ENCODE measurements around the gene BCR.
"Not testable (repeated sequence)": the region's sequence is repeated elsewhere in the genome, so short reads cannot be mapped to it uniquely, and the experiment has no call there.

BCR gene

DNA sequence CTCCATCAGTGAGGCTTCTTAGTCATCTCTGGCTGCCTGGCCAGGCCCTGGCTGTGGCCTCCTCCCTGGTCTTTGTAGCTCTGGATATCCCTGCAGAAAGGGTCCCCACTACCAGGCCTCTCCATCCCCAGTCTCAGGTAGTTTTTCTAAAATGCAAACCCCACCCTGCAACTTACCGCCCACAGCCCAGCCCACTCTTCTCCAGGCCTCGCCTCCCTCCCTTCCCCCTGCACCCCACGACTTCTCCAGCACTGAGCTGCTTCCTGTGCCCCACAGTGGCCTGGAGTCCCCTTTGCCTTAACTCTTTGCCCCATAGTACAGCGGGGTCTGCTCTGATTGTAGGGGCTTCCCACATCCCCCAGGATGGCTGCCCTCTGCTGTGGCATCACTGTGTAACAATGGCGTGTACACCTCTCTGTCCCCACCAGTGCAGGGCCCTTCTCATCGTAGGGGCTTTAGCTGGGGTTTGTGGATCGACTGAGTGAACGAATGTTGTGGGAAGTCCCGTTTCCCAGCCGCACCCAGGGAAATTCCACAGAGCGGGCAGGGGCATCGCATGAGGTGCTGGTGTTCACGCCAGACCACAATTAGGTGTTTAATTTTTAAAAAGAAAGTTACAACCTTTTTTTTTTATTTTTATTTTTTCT lies 111.6 kb downstream of the BCR start:
- DNase-seq: no peak

DNA sequence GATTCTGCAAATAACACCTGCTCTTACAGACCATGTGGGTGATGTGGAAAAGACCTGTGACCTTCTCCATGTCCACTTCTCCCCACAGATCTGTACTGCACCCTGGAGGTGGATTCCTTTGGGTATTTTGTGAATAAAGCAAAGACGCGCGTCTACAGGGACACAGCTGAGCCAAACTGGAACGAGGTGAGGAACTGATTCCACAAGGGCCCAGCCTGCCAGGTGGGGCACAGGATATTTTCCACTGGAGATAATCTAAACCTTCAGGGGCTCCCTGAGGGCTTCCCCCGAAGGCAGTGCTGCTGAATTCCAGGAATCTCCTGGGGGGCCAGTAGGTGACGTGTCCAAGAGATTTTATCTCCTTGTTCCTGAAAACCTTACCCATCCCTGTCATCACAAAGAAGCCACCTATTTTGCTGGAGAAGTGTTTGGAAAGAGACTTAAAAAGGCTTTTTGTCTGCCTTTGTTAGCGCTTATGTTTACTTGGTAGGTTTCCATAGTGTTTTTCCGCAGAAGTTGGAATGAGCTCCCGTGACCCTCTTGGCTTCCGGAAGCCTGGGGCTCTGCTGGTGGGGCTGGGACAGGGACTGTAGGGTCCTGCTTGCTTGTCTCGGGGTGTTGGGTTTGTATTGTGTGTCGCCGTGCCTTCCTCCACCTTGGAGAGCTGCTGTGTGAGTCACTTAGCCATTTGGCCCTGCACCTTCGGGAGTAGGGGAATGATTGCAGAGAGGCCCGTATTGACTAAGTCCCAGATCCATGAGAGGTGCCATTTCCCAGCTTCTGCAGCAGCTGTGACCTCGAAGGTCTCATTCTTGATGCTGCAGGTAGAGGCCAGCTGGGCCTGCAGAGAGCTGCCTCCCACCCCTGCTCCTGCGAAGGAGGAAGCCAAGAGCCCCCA lies 112.4 kb downstream of the BCR start:
- DNase-seq: no peak

DNA sequence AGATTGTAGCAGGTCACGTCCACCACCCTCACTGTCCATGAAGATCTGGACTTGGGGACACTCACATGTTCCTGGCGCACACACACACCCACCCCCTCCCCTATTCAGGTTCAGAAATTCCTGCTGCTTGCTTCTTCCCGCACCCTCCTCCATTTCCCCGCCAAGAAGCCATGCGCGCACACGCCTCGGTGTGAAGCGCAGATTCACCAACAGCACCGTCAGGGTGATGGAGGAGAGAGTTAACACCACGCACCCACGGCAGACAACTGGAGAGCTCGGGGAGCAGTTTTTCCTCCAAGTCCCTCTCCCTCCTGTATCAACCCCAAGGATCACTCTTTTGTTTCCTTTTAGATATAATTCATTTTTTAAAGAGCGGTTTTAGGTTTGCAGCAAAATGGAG lies 113.4 kb downstream of the BCR start:
- DNase-seq: no peak

DNA sequence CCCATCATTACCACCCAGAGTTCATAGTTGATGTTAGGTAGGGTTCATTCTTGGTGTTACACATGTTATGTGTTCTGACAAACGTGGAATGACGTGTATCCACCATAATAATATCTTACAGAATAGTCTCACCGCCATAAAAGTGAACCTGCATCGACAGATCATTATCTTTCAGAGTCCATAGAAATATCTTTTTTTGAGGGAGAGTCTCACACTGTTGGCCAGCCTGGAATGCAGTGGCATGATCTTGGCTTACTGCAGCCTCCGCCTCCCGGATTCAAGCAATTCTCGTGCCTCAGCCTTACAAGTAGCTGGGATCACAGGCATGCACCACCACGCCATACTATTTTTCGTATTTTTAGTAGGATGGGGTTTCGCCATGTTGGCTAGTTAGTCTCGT lies 113.9 kb downstream of the BCR start:
- no peak for DNase-seq

DNA sequence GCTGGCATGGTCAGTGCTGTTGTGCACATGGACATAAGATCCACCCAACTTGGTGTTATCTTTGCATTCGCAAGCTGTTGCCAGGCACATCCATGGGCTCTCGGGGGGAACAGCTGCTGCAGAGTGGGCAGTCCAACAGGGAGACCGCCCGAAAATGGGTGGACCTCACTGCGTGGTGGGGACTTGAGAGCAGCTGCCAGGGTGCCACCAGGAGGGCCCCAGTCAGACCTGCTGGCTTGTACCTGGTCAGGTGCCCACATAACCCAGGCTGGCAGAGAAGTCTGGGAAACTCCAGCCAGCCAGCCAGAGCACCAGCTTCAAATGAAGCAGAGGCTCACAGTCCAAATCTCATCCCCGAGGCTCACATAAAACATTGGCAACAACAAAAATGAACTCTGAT lies 120.2 kb downstream of the BCR start:
- no peak for DNase-seq

DNA sequence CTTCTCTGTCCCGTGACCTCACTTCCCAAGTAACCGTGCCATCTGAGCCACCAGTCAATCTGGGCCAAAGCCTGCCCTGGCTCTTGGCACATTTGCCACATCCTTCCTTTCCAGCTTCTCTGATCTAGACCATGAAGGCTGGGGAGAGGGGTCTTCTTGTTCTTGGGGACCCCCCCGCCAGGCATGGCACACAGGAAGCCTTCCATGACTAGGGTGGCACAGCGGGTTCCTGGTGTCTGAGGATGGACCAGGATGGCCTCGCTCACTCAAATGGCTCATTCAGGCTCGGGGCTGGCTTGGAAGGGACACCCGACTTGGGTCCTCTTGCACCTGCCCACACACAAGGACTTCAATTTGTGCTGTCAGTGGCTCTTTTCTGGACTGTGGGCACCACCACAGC lies 121.3 kb downstream of the BCR start:
- DNase-seq: no peak

DNA sequence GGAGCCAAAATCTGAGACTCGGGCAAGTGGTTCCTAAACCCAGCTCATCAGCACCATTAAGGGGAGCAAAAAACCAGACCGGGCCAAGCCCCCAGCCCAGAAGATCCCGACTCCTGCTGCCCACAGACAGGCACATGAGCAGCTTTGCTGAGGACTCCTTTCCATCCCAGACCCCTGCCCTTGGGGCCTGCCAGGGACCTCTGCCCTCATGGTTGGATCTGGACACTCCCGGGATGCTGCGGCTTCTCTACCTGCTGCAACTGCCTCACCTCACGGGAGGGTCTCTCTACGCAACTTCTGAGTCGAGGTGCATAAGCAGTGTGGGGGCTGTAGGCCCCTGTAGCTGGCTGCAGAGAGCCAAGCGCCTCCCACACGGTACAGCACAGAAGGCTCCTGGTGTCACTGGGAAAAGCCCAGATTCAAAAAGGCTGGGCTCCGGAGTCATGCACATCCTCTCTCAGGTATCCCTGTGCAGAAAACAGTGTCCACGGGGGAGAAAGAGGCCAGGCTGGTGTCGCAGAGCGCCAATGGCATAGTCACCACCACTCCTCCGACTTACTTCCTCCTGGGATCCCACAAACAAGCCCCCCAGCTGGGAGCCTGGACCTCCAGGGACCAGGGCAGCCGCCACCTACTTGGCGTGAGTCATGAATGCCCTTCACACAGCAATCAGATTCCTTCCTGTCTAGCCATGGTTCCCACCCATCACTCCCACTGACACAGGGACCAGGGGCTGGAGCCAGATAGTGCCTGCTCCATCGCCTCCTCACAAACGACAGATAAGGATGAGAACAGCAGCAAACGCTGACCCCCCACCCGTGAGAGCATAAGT lies 122.1 kb downstream of the BCR start:
- DNase-seq: no peak

DNA sequence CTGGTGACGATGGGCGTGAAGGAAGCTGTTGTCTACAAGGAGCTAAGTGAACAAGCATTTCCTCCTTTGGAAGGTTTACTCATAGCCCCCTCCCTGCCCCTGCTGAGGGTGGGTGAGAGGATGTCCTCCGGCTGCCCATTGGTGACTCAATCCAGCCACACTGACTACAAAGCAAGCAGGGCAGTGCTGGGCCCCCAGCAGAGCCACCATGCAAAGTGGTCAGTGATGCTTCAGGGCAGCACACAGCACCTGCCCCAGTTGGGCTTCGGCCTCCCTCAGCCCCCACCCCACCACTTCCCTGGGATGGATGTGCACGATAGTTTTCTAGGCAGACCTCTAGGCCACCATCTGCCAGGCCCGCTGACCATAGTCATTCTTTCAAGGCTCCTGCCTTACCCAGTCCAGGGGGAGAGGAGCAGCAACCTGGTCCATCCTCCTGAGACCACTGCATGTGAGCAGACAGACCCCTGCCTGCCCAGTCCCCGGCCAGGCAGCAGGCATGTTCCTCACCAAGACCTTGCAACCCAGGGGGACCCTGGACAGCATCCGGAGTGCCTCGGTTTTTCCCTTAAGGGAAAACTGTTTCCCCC lies 125.1 kb downstream of the BCR start:
- DNase-seq: no peak

DNA sequence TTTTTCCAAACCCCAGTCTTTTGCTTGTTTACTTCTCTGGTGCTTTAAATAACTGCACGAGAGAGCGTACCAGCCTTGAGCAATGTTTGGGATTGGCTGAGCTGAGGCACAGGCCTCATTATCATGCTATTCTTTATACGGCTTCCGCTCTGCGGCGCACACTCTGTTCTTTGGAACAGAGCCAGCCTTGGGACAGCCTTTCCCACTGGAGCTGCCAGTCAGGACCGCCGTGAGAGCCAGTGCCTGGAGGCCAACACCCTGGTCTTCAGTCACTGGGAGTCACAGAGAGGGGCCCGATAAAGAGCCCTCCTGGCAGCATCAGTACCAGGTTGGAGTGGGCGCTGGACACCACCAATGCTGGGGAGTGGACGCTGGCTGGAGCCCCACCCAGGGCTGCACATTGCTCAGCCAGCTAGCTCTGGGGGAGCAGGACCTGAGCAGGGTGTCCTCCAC lies 125.6 kb downstream of the BCR start:
- DNase-seq: no peak

DNA sequence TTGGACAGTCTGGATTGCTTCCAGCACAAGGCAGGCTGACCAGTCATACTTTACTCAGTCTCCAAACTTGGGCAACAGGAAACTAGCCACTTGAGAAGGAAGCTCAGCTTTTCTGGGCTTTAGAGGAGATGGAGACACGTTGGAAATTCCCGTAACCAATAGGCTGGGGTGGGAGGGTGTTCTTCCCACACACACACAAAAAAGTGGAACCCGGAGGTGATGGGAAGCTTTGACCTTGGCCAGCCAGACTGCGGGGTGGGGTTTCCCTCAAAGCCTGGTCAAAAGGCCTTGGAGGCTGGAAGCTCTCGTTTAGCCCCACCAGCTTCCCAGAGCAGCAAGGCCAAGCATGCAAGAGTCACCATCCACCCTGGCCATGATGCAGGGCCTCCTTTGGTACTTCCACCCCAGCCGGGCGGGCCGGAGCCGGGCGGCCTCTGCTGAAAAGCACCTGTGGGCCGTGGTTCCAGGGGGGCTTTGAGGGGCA lies 126.2 kb downstream of the BCR start:
- DNase-seq: no peak

DNA sequence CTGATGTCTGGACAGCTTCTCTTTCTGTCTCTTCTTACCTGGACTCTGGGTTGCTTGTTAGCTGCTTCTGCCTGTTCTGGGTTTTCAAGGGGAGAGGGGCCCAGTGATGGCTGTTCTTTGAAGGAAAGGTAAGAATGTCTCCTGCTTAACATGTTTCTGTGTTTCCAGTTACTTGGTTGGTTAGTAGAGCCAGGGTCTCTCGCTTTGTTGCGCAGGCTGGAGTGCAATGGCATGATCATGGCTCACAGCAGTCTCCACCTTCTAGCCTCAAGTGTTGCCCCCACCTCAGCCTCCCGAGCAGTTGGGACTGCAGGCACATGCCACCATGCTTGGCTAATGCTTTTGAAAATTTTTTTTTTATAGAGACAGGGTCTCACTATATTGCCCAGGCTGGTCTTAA lies 126.6 kb downstream of the BCR start:
- no peak for DNase-seq

DNA sequence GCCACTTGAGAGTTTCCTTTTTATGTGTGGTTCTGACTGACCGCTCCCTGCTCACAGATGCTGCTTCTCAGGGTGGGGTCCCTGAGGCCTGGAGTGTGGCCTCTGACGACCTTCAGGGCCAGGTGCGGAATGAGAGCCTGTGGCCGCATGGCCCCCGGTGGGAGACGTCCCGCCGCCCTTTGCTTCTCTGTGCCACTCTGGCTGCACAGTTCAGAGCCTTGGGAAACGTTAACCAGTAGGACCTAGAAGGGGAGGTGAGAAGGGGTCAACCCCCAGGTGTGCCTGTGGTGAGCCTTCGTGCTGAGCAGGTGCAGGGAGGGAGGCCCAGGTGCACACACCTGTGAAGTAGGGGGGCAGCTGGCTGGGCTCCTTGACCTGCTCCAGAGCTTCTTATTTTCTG lies 127.2 kb downstream of the BCR start:
- DNase-seq: not testable (repeated sequence)

DNA sequence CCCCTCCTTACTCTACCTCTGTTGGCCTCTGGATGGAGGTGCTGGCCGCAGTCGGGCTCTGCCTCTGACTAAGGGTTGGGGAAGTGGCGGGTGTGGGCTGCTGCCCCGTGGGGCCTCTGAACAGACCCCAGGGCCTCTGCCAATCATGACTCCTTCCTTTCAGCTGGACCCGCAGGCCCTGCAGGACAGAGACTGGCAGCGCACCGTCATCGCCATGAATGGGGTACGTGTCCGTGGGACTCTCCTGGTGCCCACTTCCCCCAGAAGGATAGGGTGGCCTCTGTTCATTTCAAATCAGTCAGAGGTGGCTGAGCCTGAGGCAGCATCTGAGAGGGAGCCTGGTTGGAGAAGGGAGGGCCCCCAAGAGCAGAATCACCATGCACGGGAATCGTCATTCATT lies 129.0 kb downstream of the BCR start:
- not testable (repeated sequence) for DNase-seq

DNA sequence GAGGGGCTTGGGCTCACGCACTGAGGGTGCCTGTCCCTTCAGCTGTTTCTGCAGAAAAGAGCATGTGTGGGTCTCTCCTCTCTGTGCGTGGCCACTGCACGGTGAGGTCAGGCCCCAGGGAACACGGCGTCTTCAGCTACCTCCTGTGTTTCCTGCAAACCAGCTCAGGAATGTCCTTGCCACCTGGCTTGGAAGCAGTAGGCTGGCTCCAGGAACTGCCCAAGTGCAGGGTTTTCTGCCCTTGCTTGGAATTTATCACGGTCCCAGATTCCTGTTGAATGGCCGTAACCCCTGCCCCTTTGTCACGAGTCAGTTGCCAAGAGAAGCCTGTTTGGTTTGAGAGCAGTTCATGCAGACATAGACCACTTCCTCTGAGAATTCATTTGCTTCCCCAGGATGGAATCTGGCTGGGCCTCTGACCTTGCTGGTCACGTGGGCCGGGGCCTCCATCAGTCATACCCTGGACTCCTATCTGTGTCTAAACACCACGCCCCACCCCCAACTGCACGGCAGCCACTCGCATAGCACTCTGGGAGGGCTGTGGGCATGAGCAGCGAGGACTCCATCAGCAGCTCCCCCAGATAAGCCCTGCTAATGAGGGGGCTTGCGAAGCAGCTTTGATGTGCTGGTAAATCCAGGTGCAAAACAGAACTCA lies 130.3 kb downstream of the BCR start:
- not testable (repeated sequence) for DNase-seq

DNA sequence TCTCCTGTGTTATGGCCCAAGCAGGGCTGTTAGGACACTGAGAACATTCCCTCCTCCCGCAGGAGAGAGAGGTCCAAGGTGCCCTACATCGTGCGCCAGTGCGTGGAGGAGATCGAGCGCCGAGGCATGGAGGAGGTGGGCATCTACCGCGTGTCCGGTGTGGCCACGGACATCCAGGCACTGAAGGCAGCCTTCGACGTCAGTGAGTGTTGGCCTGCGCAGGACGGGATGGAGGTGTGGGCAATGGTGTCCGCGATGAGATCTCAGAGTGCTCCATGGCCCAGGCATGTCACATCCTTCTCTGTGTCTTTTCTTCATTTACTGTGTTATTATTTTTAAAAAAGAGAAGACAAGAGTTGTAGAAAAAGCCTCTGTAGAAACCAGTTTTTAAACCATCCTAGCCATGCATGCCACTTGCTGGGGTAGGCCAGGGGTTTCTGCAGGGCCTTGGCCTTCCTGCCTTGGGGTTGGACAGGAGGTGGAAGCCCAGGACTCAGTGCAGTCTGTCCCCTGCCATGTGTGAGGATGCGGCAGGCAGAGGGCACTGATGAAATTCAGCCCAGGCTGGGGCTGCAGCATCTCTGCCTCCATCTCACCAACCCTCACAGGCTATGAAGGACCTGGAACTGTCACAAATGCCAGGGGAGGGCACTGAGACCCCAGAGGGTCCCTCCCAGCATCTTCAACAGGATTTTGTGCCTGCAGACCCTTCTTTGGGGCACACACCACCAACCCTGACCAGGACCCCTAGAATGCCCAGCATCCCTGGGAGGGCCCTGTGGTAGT lies 131.5 kb downstream of the BCR start:
- not testable (repeated sequence) for DNase-seq

DNA sequence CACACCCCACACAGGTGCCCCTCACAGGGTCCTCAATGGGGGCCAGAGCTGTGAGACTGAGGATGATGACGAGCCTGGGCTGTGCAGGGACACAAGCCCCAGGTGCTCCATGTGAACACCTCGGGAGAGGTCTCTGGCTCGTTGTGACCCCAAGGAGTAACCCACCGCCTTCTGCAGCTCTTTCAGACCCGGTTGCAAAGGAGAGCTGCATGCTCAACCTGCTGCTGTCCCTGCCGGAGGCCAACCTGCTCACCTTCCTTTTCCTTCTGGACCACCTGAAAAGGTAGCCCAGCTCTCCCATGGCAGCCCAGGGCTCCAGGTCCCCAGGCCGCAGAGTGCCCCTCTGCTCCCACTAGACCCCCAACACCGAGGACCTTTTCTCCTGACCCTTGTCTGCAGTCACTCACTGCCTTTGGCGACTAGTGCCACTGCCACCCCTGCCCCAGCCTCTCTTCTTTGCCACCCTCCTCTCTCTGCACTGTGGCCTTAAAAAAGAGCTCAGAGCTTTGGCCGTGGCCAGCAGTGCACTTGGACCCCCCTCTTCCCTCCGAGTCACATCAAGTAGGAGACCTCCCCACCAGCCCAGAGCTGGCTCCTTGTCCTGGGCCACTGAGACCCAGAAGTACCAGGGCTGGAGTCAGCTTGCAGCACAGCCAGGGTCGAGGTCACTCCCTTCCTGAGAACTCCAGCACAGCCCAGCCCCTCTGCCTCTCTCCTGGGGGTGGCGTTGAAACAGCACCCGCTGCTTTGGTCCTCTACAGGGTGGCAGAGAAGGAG lies 133.7 kb downstream of the BCR start:
- DNase-seq: no peak

DNA sequence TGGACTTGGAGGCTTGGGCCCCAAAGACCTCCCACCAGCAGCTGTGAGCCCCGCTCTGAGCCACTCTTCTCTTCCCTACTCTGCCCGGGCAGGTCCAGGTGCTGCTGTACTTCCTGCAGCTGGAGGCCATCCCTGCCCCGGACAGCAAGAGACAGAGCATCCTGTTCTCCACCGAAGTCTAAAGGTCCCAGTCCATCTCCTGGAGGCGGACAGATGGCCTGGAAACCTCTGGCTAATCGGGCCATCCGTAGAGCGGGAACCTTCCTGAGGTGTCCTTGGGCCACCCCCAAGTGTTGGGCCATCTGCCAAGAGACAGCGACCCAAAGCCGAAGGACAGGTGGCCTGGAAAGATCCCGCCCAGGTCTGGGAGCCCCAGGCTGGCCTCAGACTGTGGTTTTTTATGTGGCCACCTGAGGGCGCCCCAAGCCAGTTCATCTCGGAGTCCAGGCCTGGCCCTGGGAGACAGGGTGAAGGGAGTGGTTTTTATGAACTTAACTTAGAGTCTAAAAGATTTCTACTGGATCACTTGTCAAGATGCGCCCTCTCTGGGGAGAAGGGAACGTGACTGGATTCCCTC lies 135.1 kb downstream of the BCR start:
- DNase-seq: peak; percentile 71 to 86

DNA sequence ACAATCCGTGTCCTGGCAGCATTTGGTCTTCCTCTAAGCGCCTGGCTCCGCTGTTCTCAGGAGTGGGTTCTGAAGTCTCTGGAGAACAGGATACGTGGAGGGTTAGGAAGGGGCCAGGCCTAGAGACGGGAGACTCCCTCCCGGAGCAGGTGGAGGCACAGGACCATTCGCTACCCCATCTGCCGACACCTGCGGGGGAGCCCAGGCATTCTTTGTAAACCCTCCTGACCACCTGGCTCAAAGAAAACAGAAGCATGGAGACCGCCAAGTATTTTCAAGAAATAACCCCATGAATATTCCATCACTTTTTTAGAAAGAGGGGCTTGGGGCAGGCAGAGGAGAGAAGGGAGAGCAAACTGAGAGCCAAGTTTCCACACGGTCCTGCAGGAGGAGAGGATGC lies 136.3 kb downstream of the BCR start:
- DNase-seq: peak in 1 of 2 experiments; percentile 26

DNA sequence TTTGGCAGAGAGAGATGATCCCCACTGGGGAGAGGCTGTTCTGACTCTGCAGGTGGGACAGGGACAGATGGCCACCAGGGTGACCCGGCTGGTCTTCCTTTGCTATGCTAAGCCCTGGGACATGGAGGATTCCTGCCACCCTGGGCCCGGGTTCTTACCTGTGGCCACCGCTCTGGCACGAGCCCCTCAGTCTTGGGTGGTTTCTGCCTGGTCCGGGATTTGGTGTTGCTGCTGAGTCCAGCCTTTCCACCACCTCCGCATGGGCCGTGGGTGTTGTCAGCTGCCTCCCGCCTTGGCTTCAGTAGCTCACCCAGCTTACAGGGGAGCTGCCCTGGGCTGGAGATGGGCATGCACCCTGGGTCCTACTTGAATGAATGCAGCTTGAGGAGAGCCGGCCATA lies 138.0 kb downstream of the BCR start:
- DNase-seq: not testable (repeated sequence)

DNA sequence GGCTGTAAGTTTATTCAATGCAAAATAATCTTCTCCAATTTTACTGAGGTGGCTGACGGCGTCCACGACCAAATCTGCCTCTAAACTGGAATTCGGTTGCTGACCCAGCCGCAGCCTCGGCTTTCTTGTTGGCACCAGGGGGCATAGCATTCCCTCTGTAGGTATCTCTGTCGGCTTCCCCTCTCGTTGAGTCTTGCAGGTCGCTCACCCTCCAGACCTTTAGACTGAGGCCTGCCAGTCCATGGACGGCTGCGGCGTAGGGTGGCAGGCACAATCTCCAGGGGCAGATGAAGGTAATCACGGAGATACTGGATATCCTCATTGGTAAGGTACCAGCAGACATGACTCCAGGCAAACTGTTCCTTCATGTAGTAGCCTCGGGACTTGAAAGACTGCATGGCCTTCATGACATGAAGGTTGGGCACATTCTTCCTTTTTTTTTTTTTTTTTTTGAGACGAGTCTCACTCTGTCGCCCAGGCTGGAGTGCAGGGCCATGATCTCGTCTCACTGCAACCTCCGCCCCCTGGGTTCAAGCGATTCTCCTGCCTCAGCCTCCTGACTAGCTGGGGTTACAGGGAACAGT lies 142.3 kb downstream of the BCR start:
- DNase-seq: peak in 1 of 2 experiments; percentile 8

All from NCI-H524 (cell line).